ELF-1 (cell line): Measurements from ENCODE around the gene SORCS2.

ENCODE experiments used
- DNase-seq: peaks from one replicate; pipeline ENCODE4 v3.0.0-alpha.2; 2016; ENCODE audit warnings: low read depth, low spot score

The SORCS2 gene

GRCh38 chr4:7607156-7607910 is 415.0 kb downstream of the SORCS2 start:
- no peak for DNase-seq

- DNase-seq, result no peak
Measured at GRCh38 chr4:7608046-7608445, 415.7 kb downstream of the SORCS2 start.

GRCh38 chr4:7609316-7609715 is 417.0 kb downstream of the SORCS2 start:
- DNase-seq, result no peak

GRCh38 chr4:7610022-7610670 is 417.8 kb downstream of the SORCS2 start:
- DNase-seq, result no peak

GRCh38 chr4:7610841-7611240 is 418.5 kb downstream of the SORCS2 start:
- no peak for DNase-seq

GRCh38 chr4:7612311-7612897 is 420.1 kb downstream of the SORCS2 start:
- no peak for DNase-seq

GRCh38 chr4:7614350-7614949 is 422.1 kb downstream of the SORCS2 start:
- no peak for DNase-seq

- no peak for DNase-seq
Measured at GRCh38 chr4:7616193-7616592, 423.9 kb downstream of the SORCS2 start.

- DNase-seq, result no peak
Measured at GRCh38 chr4:7618361-7618760, 426.0 kb downstream of the SORCS2 start.

- DNase-seq, result no peak
Measured at GRCh38 chr4:7620086-7620813, 427.9 kb downstream of the SORCS2 start.

GRCh38 chr4:7620814-7621176 is 428.5 kb downstream of the SORCS2 start:
- no peak for DNase-seq

- DNase-seq, result no peak
Measured at GRCh38 chr4:7621252-7622035, 429.1 kb downstream of the SORCS2 start.

- no peak for DNase-seq
Measured at GRCh38 chr4:7622371-7622770, 430.0 kb downstream of the SORCS2 start.

GRCh38 chr4:7623468-7623867 is 431.1 kb downstream of the SORCS2 start:
- DNase-seq, result no peak

GRCh38 chr4:7624396-7624980 is 432.1 kb downstream of the SORCS2 start:
- no peak for DNase-seq

- DNase-seq, result no peak
Measured at GRCh38 chr4:7625071-7625470, 432.7 kb downstream of the SORCS2 start.

GRCh38 chr4:7626531-7626930 is 434.2 kb downstream of the SORCS2 start:
- no peak for DNase-seq

GRCh38 chr4:7627251-7628250 is 435.2 kb downstream of the SORCS2 start:
- no peak for DNase-seq

GRCh38 chr4:7628432-7628831 is 436.1 kb downstream of the SORCS2 start:
- DNase-seq, result no peak
